Esophagus squamous epithelium (tissue), 5 donors: ENCODE results near the gene TCF12. TPM values are rescaled to one million over a fixed set of nuclear protein-coding genes. Genes with fewer than 3 reads are reported as not detected.

Experiments
- DNase-seq: peaks from one replicate; lab custom pipeline; 2025; lab: John Stamatoyannopoulos, UW
- H3K27ac ChIP-seq, 4 donors: fragments of 200-600 bp; sonication (generic); one replicate each; pipeline ENCODE4 v1.5.1; 2016 to 2019; ENCODE audit warnings: mild to moderate bottlenecking in 1 of 4
- H3K27me3 ChIP-seq, 4 donors: fragments of 200-600 bp; sonication (generic); 1 replicate in 3 of 4; 2 replicates in 1 of 4; pipeline versions ENCODE4 v1.5.1 to v1.6.0; 2017 to 2021; ENCODE audit warnings: antibody characterized with exemption in 1 of 4
- H3K36me3 ChIP-seq, 3 donors: fragments of 200-600 bp; sonication (generic); one replicate each; pipeline ENCODE4 v1.5.1; 2016 to 2019
- H3K4me1 ChIP-seq, 3 donors: fragments of 200-600 bp; sonication (generic); one replicate each; pipeline ENCODE4 v1.5.1; 2017 to 2019
- H3K4me3 ChIP-seq, 4 donors: fragments of 200-600 bp; sonication (generic); 1 replicate in 3 of 4; 2 replicates in 1 of 4; pipeline ENCODE4 v1.5.1; 2016 to 2019; ENCODE audit warnings: mild to moderate bottlenecking in 2 of 4, moderate library complexity in 1 of 4
- H3K9me3 ChIP-seq, 3 donors: fragments of 200-600 bp; sonication (generic); one replicate each; pipeline ENCODE4 v1.5.1; 2016 to 2019
- POLR2A ChIP-seq, 4 donors: fragments of 450-650 bp; IDR thresholded peaks; one replicate each; pipeline ENCODE4 v1.6.1; 2017; ENCODE audit warnings: antibody characterized with exemption in 4 of 4, mild to moderate bottlenecking in 4 of 4, moderate library complexity in 3 of 4
- WGBS, 2 donors: methylation state at CpG; one replicate each; pipeline ENCODE4 v1.1.5; 2018; 5-methylcytosine and 5-hydroxymethylcytosine counted together
- intact Hi-C: fragments of 100-400 bp; cut with DNase I; formaldehyde crosslinking; loops from one replicate; pipeline ENCODE4 v1.15.0; 2022
- total RNA-seq, 4 donors: library from RNA; depleted of rRNA; stranded (reverse); fragments of >200 nt; gene quantifications; one replicate each; pipeline ENCODE4 v1.1.0, GENCODE V29; 2016
- TF ChIP-seq, protein P1 (sequence below), 6 experiments: fragments of 450-650 bp in 4 of 6; fragments of 200-600 bp in 2 of 6; sonication (generic) in 2 of 6; IDR thresholded peaks; one replicate each; pipeline ENCODE4 v1.5.1; 2016 to 2019; ENCODE audit warnings: antibody characterized with exemption in 6 of 6, mild to moderate bottlenecking in 4 of 6, moderate library complexity in 4 of 6
- donor health status: DM: yes; HTN: yes; CAD: no.

The TCF12 gene
- total RNA-seq, 4 donors from 2014 or later, result 28.5 to 90.4 (median 51.3) TPM

DNA sequence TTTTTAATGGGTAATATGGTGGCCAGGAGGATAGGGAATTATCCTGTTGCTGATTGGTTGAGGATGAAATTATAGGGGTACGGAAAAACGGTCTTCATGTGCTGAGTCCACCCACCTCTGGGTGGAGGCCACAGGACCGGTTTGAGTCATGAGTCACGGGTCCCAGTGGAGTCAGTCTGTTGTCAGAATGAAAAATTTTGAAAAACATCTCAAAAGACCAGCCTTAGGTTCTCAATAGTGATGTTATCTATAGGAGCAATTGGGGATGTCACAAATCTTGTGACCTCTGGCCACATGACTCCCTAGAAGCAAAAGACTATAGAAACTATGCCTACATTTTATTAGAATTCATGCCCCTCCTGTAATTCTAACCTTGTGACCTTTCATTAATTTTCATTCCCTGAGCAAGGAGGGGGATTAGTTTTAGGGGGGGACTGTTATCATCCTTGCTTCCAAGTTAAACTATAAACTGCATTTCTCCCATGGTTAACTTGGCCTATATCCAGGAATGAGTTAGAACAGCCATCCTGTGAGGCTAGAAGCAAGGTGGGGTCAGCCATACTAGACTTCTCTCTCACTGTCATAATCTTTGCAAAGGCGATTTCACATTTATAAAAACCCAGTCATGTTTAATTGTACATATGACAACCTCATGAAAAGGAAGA is 101.2 kb downstream of the TCF12 start:
- Histone ChIP-seq H3K36me3 (no peaks in the 10 kb centered on the region), H3K27ac (no peak overlapping the region), H3K4me3 (no peak overlapping the region), H3K27me3 (no peaks in the 10 kb centered on the region), H3K4me1 (peaks cover 0 to 14% (median 0%) of the 10 kb centered on the region in 3 donors), H3K9me3 (no peaks in the 10 kb centered on the region)
- 61 to 67% methylated on average over 5 of the region's 5 CpGs for WGBS, 2 donors
- TF ChIP-seq, protein P1, sequence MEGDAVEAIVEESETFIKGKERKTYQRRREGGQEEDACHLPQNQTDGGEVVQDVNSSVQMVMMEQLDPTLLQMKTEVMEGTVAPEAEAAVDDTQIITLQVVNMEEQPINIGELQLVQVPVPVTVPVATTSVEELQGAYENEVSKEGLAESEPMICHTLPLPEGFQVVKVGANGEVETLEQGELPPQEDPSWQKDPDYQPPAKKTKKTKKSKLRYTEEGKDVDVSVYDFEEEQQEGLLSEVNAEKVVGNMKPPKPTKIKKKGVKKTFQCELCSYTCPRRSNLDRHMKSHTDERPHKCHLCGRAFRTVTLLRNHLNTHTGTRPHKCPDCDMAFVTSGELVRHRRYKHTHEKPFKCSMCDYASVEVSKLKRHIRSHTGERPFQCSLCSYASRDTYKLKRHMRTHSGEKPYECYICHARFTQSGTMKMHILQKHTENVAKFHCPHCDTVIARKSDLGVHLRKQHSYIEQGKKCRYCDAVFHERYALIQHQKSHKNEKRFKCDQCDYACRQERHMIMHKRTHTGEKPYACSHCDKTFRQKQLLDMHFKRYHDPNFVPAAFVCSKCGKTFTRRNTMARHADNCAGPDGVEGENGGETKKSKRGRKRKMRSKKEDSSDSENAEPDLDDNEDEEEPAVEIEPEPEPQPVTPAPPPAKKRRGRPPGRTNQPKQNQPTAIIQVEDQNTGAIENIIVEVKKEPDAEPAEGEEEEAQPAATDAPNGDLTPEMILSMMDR (IDR thresholded peaks at IDR 0.05), result no peak
- no peak for TF ChIP-seq POLR2A (IDR thresholded peaks at IDR 0.05)
- intact Hi-C loops, result no loop called here
- no peak for DNase-seq

DNA sequence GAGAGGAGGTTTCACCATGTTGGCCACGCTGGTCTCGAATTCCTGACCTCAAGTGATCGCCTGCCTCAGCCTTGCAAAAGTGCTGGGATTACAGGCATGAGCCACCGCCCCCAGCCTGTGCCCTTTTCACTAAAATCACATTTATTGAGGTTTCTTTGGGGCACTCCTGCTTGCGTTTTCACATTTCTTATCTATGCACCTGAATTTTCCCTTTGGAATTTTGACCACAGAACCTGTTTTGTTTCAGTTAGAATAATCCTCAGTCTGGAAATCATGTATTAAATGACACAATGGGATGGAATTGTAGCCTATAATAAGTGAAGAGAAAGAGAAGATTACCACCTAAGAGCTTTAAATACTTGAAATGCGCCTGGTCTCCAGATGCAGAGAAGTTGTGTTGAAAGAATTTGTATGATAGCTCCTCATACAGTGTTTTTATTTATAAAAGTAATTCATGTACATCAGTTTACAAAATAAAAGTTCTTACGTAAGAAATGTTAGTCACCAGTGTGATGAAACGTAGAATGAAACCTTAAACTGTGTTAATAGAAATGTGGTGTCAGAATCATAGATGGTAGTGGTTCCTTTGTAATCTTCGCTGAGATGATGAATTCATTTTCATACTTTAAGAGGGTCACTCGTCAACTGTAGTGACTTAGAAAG is 107.0 kb downstream of the TCF12 start:
- Histone ChIP-seq H3K36me3 (no peaks in the 10 kb centered on the region), H3K27ac (no peak overlapping the region), H3K9me3 (no peaks in the 10 kb centered on the region), H3K4me3 (no peak overlapping the region), H3K27me3 (no peaks in the 10 kb centered on the region), H3K4me1 (peaks cover 0 to 8% (median 2%) of the 10 kb centered on the region in 3 donors)
- intact Hi-C loops, result no loop called here
- WGBS, 2 donors, result 58 to 81% methylated on average over 10 of the region's 10 CpGs
- TF ChIP-seq, protein P1 (IDR thresholded peaks at IDR 0.05), result no peak
- no peak for TF ChIP-seq POLR2A (IDR thresholded peaks at IDR 0.05)
- DNase-seq, result no peak

DNA sequence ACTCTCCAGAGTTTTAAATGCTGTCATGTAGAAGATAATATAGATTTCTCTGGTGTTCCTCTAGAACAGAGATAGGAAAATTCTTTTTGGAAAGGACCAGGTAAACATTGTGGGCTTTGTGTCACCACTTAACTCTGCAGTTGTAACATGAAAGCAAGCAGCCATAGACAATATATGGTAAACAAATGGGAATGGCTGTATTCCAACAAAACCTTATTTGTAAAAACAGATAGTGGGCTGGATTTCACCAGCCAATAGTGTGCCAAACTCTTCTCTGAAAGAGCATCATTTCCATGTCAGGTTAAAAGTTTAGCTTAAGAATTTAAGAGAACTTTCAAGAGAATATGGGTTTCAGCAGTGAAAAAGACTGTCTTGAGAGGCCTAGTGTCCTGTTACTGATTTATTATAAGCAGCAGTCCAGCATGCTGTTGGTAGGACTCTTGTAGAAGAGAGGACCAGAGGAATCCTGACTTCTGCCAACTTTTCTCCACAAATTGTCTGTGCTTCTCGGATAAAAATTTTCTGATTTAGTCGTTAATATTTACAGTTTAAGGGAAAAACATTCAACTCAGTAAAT is 107.7 kb downstream of the TCF12 start:
- H3K36me3 ChIP-seq, result no peaks in the 10 kb centered on the region
- H3K27me3 ChIP-seq, result no peaks in the 10 kb centered on the region
- 68 to 80% methylated on average over 2 of the region's 2 CpGs for WGBS, 2 donors
- intact Hi-C loops, result no loop called here
- no peak for TF ChIP-seq POLR2A (IDR thresholded peaks at IDR 0.05)
- TF ChIP-seq, protein P1 (IDR thresholded peaks at IDR 0.05), result no peak
- no peak overlapping the region for H3K4me3 ChIP-seq
- H3K27ac ChIP-seq, result no peak overlapping the region
- no peak for DNase-seq
- H3K4me1 ChIP-seq, result peaks cover 0 to 12% (median 4%) of the 10 kb centered on the region in 3 donors
- H3K9me3 ChIP-seq, result no peaks in the 10 kb centered on the region

DNA sequence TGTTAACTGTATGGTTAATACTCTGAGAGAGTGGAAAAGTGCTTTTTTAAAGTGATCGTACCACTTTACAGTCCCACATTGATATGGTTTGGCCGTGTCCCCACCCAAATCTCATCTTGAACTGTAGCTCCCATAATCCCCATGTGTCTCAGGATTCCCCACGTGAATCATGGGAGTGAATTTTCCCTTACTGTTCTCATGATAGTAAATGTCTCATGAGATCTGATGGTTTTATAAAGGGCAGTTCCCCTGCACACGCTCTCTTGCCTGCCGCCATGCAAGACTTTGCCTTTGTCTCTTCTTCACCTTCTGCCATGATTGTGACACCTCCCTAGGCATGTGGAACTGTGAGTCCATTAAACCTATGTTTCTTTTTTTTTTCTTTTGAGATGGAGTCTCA is 109.2 kb downstream of the TCF12 start:
- Histone ChIP-seq H3K4me1 (peaks cover 0 to 27% (median 11%) of the 10 kb centered on the region in 3 donors), H3K27ac (no peak overlapping the region), H3K36me3 (no peaks in the 10 kb centered on the region), H3K9me3 (no peaks in the 10 kb centered on the region), H3K27me3 (no peaks in the 10 kb centered on the region), H3K4me3 (no peak overlapping the region)
- intact Hi-C loops, result no loop called here
- no peak for DNase-seq
- WGBS, 2 donors, result 95 to 97% methylated on average over 5 of the region's 5 CpGs
- no peak for TF ChIP-seq POLR2A (IDR thresholded peaks at IDR 0.05)
- TF ChIP-seq, protein P1 (IDR thresholded peaks at IDR 0.05), result no peak

DNA sequence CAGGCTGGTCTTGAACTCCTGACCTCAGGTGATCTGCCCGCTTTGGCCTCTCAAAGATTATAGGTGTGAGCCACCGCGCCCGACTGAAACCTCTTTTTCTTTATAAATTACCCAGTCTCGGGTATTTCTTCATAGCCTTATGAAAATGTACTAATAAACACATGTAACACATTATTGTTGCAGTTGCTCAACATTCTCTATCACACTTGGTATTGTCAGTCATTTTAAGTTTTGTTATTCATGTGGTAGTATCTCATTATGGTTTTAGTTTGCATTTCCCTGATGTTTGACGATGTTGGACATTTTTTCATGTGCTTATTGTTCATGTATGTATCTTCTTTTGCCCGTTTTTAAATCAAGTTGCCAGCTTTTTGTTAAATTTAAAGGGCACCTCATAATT is 109.7 kb downstream of the TCF12 start:
- peaks cover 0 to 33% (median 11%) of the 10 kb centered on the region in 3 donors for H3K4me1 ChIP-seq
- DNase-seq, result no peak
- 83 to 87% methylated on average over 7 of the region's 7 CpGs for WGBS, 2 donors
- intact Hi-C loops, result no loop called here
- no peaks in the 10 kb centered on the region for H3K27me3 ChIP-seq
- no peaks in the 10 kb centered on the region for H3K36me3 ChIP-seq
- TF ChIP-seq, protein P1 (IDR thresholded peaks at IDR 0.05), result no peak
- no peak for TF ChIP-seq POLR2A (IDR thresholded peaks at IDR 0.05)
- H3K9me3 ChIP-seq, result no peaks in the 10 kb centered on the region
- H3K4me3 ChIP-seq, result no peak overlapping the region
- H3K27ac ChIP-seq, result no peak overlapping the region
